GM21529 (cell line): ENCODE data around the gene SYNC.
"Not testable (repeated sequence)": the region's sequence is repeated elsewhere in the genome, so short reads cannot be mapped to it uniquely, and the experiment has no call there.

Experiments used
- ATAC-seq: cut with Tn5 transposase; IDR thresholded peaks from one replicate; pipeline ENCODE4 v1.9.1; 2021; ENCODE audit not compliant: unreplicated experiment

SYNC gene

GRCh38 chr1:32647308-32648134 lies 55.0 kb downstream of the SYNC start:
- ATAC-seq, result no peak

- ATAC-seq, result no peak
Measured at GRCh38 chr1:32644426-32644825, 58.1 kb downstream of the SYNC start.

GRCh38 chr1:32642292-32642827 lies 60.2 kb downstream of the SYNC start:
- ATAC-seq, result not testable (repeated sequence)

GRCh38 chr1:32639489-32640075 lies 63.0 kb downstream of the SYNC start:
- ATAC-seq, result no peak

GRCh38 chr1:32636914-32637645 lies 65.5 kb downstream of the SYNC start:
- ATAC-seq, result no peak

- ATAC-seq, result no peak
Measured at GRCh38 chr1:32635508-32636277, 66.9 kb downstream of the SYNC start.

- ATAC-seq, result no peak
Measured at GRCh38 chr1:32632829-32633228, 69.7 kb downstream of the SYNC start.

GRCh38 chr1:32630173-32630572 lies 72.4 kb downstream of the SYNC start:
- not testable (repeated sequence) for ATAC-seq
